Measurements from ENCODE around the gene RASGRP2.

The RASGRP2 gene

DNA sequence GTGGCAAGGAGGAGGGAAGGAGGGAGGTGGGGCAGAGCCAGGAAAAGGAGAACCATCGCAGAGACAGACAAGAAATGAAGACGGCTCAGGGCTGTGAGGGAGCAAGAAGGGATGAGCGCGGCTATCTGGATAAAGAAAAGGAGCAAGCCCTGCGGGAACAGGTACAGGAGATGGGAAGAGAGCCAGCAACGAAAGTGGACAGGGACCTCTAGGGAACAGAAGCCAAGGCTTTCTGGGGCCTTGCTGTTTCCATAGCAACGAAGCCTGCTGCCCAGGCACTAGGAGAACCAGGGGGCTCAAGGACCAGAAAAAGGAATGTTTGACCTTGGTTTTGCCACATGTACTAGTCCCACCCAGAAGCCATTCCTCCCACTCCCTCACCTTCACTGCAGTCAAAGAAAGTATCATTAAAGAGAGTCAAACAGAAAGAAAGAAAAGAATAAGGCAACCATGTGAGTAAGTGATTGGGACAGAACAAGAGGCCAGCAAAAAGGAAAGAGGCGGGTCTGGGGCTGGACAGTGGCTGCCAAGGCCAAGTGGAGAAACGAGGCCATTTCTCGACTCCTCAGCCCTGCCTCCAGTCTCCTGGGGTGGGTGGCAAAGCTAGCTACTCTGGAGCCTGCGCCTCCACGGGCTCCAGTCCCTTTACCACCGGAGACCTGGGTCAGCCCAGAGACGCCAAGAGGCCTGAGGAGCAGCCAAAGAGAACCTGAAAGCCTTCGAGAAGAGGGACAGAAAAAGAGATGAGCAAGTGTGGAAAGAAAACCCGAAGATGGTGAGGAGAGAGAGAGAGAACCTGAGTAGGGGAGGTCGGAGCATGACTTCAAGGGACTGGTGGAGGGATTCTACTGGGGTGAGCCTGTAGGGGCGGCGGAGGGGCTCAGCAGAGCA lies 56.1 kb downstream of the RASGRP2 start:
- TF ChIP-seq CTCF (IDR thresholded peaks at IDR 0.05; ENCODE audit: low read depth, low read length, missing control alignments), result no peak
- no peak overlapping the region for H3K4me3 ChIP-seq (replicated peaks; ENCODE audit: low read depth, low read length)
- DNase-seq (ENCODE audit: extremely low read depth, low read depth), result no peak

DNA sequence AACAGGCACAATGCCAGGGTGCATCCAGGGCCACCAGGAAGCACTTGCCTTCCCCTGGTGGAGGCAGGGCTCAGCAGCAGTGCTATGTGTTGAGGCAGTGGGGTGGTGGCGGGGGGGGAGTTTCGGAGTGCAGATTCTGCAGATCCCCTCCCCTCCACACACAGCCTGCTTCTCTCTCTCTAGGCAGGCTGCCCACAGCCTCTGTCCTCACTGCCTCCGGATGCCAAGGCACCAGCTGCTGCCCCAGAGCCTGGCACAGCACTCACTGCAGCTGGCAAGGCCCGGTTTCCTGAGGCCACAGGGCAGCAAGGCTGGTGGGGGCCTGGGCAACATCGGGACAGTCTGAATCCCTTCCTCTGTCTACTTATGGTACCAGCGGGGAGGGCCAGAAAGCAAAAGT lies 56.7 kb downstream of the RASGRP2 start:
- DNase-seq (ENCODE audit: extremely low read depth, low read depth), result no peak
- no peak for TF ChIP-seq CTCF (IDR thresholded peaks at IDR 0.05; ENCODE audit: low read depth, low read length, missing control alignments)
- H3K4me3 ChIP-seq (replicated peaks; ENCODE audit: low read depth, low read length), result no peak overlapping the region

GRCh38 chr11:64686466-64687170 lies 57.3 kb downstream of the RASGRP2 start:
- no peak overlapping the region for H3K4me3 ChIP-seq (replicated peaks; ENCODE audit: low read depth, low read length)
- DNase-seq (ENCODE audit: extremely low read depth, low read depth), result no peak
- TF ChIP-seq CTCF (IDR thresholded peaks at IDR 0.05; ENCODE audit: low read depth, low read length, missing control alignments), result no peak

DNA sequence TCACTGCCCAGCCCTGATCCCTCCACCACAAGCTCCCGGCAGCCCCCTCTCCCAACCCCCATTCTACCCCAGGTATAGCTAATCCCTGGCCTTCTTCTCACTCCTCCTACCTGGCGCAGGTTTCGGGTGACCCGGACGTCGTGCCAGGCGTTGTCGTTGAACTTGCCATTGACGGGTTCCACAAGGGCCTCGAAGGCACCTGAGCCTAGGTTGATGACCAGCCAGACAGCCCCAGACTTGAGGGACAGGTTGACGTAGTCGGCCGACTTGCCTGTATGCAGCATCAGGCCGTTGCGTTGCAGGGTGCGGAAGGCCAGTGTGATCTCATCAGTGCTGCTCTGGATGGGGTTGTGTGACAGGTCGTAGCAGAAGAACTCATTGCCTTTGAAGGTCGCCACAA lies 58.4 kb downstream of the RASGRP2 start:
- H3K4me3 ChIP-seq (replicated peaks; ENCODE audit: low read depth, low read length), result no peak overlapping the region
- no peak for TF ChIP-seq CTCF (IDR thresholded peaks at IDR 0.05; ENCODE audit: low read depth, low read length, missing control alignments)
- no peak for DNase-seq (ENCODE audit: extremely low read depth, low read depth)

DNA sequence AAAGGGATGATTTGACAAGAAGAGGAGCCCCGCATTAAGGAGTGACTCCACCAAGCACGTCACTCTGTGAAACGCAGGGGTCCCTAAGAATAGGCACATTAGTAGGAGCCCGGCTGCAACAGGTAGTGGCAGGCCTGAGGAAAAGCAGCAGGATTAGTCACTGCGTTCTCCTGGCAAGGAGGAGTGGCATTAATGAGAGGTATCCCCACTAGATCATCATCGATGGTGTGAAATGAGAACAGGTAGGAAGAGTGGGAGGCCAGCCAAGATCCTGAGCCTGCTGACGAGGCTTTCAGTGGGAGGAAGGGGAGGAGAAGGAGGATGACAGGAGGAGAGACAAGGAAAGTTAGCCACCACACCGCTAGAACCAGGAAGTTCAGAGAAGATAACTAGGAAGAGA lies 59.6 kb downstream of the RASGRP2 start:
- TF ChIP-seq CTCF (IDR thresholded peaks at IDR 0.05; ENCODE audit: low read depth, low read length, missing control alignments), result no peak
- DNase-seq (ENCODE audit: extremely low read depth, low read depth), result no peak
- H3K4me3 ChIP-seq (replicated peaks; ENCODE audit: low read depth, low read length), result no peak overlapping the region

DNA sequence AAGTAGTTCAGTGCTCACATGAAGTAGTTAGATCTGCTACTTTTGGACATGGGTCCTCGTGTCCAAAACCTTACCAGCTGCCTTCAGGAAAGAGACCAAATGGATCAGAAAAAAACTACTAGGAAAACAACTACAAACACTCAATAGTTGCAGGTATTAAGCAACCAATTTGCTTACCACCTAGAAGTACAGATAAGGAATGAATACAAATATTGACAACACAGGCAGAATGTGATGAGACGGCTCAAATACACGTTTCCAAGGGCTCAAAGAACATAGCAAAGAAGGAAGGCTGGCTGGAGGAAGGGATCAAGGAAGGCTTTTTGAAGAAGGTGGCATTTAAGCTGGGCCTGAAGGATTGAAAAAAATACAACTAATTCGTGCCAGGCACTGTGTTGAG lies 62.8 kb downstream of the RASGRP2 start:
- DNase-seq (ENCODE audit: extremely low read depth, low read depth), result no peak
- TF ChIP-seq CTCF (IDR thresholded peaks at IDR 0.05; ENCODE audit: low read depth, low read length, missing control alignments), result no peak
- H3K4me3 ChIP-seq (replicated peaks; ENCODE audit: low read depth, low read length), result no peak overlapping the region
